GM21528 (cell line): ENCODE results near the gene TSNAX.
A peak's percentile ranks its signal among the peaks of the same experiment; 100 is the strongest.
"Not testable (repeated sequence)": the region's sequence is repeated elsewhere in the genome, so short reads cannot be mapped to it uniquely, and the experiment has no call there.

Experiments
- ATAC-seq: cut with Tn5 transposase; IDR thresholded peaks from one replicate; pipeline ENCODE4 v1.9.1; 2021; ENCODE audit warnings: mild to moderate bottlenecking, moderate library complexity; ENCODE audit not compliant: unreplicated experiment, low FRiP score

Gene TSNAX, protein sequence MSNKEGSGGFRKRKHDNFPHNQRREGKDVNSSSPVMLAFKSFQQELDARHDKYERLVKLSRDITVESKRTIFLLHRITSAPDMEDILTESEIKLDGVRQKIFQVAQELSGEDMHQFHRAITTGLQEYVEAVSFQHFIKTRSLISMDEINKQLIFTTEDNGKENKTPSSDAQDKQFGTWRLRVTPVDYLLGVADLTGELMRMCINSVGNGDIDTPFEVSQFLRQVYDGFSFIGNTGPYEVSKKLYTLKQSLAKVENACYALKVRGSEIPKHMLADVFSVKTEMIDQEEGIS

DNA sequence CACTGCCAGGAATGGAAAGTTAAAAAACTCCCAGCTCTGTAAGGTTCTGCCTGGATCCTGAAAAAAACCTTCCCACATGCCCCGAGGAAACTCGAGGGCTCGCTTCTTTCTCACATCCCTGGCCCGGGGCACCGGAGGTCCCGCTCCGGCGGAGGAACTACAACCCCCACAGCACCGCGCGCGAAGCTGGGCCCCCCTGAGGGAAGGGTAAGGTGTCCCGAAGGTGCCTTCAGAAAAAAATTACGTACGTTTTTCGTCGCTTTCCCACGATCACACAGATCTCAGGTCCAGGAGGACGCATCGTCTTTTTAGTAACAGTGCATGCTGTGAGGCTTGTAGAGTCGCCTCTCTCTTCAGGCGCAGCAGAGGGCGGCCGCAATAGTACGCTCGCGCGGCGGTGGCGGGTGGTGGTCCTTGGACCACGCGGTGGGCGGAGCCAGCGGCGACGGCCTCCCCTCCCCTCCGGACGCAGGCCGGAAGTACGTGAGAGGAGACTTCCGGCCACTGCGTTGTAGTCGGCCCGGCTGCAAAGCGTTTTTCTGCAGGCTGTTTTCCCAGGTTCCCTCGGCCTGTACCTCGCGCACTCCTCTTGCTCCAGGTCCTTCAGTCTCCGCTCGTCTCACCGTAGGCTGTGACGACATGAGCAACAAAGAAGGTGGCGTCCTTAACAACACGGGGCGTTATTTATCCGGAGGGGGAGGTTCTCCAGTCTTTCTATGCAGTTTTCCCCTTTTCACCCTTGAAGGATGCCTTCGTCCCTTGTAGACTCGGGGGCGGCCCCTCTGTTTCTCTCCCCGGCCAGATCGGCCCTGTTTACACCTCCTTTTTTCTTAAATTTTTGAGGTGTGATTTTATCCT, at the start of gene TSNAX:
Gene TSNAX, plus strand, starts transcription at position 498 of the 858 bp plus-strand sequence. Its CDS starts 142 bp downstream, at position 640.
- ATAC-seq: peak; percentile 96

DNA sequence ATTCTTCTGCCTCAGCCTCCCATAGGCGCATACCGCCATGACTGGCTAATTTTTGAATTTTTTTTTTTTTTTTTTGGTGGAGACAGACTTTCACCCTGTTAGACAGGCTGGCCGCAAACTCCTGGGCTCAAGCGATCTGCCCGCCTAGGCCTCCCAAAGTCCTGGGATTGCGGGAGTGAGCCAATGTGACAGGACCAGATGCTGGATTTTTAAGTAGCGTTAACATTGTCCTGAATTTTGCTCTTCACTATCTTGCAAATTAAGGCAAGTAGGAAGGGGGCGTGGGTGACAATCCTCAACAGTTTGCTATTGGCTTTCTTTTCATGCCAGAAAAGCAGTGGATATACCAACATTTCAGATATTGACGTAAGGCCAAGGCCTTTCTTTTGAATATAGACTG, 49.7 kb upstream of the TSNAX start:
- no peak for ATAC-seq

DNA sequence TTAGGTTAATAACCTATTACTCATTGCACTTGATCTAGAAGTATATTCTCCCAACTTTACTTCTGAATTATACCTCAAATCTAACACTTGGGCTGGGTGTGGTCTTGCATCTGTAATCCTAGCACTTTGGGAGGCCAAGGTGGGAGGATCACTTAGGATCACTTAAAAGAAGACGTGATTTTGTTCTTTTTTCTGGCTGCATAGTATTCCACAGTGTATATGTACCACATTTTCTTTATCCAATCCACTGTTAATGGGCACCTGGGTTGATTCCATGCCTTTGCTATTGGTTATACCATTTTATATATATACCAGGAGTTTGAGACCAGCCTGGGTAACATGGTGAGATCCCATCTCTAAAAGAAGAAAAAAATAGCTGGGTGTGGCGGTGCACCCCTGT, 48.5 kb upstream of the TSNAX start:
- no peak for ATAC-seq

DNA sequence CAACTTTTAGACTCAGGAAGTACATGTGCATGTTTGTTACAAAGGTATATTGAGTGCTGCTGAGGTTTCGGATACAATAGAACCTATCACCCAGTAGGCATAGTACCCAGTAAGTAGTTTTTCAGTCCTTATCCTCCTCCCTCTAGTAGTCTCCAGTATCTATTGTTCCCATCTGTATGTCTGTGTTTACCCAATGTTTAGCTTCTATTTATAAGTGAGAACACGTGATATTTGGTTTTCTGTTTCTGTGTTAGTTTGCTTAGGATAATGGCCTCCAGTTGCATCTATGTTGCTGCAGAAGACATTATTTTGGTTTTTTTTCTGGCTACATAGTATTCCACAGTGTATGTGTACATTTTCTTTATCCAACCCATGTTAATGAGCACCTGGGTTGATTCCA, 47.2 kb upstream of the TSNAX start:
- no peak for ATAC-seq

DNA sequence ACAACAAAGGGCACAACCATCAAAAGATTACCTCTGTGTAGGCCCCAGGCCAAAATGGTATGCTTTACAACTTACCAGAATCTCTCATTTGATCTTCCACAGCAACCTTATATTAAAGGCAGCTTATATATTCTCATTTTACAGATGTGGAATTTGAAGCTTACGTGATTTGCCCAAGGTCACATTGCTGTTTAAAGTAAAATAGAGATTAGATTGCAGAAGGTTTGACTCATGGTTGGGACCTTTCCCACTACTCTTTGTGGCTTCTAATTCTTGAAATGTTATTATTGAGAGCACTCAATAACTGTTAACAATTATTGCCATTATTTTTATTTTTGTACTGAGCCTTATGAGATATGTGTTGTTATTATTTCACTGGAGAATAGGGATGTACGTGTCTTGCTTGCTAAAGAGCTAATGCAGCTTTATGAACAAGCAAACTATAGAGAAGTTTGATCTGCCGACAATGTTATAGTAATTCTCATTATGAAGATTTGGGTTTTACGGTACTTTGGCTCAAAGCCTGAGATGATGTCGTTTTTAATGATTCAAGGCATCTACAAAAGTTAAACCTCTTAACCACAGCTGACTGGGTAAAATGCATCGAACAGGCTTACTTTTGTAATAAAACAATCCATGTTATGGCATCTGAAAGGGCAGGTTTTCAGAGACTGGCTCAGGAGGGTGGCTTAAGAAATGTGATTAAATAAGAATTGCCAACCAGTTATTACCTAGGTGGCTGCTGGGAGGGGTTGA, 43.3 kb upstream of the TSNAX start:
- no peak for ATAC-seq

DNA sequence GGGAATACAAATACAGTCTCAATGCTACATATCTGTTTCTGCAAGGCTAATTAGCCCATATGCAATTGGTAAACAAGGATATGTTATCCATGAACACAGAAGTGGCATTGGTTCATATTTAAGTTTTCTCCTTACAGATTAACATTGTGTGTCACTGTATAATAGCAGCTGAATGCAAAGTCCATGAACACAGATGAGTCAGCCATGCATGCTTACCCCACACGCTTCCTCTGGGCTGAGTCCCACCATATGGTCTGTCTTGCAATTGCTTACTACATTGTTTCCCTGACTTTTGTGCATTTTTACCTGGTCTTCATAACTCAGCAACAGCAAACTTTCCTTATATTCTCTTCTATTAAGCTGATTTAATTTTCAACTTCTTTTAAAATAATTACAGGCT, 41.5 kb upstream of the TSNAX start:
- no peak for ATAC-seq

DNA sequence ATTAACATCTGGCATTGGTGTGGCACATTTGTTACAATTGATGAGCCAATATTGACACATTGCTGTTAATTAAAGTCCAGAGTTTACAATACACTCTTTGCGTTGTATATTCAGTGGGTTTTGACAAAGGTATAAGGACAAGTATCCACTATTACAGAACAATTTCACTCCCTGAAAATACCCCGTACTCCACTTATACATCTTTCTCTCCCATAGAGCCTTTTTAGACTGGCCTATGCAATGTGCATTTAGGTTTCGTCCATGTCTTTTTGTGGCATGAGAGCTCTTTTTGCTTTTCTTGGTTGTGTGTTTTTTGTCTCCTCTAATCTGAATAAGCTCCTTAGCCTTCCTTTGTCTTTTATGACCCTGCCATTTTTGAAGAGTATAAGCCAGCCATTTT, 40.6 kb upstream of the TSNAX start:
- no peak for ATAC-seq

DNA sequence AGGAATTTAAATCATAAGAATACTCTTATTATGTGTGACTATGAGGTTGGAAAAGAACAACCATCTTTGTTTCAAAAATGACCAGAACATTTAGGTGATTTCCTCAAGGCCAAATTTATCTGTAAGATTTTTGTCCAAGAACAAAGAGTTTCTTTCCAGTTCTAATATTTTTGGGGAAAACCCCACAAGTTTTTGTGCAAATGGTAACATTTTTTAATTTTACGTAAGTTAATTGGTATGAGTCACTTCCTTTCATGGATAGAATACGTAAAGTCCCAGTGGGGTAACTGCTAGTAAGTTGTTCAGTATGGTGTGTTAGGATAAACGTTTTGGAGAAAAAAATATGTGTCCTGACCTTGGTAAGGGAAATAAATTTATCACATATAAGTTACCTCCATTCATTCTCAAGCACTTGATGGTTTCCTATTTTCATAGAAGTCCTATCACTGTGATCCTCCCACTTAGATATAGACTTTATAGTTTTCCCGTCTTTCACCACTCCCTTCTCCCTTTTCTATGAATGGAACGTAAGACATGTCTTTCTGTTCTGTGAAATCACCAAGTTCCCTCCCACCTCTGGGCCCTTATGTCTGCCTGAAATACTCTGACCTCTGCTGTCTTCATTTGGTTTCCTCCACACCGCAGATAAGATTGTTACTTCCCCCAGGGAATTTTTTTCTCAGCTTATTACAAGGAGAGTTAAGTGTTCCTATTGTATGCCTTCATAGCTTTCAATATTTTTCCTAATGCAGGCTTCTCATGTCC, 34.9 kb upstream of the TSNAX start:
- ATAC-seq: no peak

DNA sequence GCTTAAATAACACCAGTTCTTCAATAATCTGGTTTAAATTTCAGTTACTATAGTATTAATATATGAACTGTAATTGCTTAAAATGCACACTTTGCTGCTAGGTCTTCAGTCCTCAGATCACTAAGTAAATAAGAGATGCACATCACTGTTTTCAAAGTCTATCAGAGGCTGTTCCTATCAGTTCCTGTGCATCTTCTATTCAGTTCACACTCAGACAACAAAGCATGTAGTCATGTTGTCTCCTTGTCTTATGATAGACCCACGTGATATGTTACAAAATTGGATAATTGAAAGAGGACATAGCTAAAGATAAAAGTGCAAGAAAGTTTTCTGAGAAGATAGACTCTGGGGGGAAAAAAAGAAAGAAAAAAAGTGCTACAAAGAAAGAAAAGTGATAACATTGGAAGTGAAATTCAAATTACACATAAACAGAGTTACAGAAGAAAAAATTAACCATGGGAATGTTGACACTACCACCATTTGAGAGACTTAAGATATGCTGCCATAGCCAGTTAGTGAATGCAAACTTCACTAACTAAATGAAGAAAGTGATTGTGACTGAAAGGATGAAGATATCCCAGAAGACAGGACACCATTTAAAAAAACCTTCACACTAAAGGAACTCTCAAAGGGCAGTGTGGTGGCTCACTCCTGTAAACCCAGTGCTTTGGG, 33.9 kb upstream of the TSNAX start:
- ATAC-seq: no peak

DNA sequence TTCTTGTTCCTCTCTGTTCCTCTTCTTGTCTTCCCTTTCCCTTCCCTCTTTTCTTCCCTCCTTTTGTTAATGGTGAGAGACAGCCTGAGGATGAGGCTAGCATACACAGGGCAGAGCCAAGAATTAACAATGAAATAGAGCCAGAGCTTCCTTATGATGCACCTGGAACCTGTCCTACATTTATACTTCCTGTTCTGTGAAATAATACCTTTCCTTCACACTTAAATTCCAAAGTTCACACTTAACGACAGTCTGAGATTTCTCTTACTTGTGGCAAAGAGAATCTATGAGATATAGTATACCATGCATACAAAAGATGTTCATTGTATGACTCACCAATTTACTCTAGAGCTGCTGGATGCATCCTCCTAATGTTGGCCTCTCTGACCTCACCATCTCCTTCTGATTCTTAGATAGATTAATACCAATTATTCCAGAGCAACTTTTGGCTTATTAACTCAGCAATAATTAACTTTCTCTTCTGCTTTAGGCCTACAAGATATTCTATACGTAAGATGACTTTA, 30.8 kb upstream of the TSNAX start:
- ATAC-seq: no peak

DNA sequence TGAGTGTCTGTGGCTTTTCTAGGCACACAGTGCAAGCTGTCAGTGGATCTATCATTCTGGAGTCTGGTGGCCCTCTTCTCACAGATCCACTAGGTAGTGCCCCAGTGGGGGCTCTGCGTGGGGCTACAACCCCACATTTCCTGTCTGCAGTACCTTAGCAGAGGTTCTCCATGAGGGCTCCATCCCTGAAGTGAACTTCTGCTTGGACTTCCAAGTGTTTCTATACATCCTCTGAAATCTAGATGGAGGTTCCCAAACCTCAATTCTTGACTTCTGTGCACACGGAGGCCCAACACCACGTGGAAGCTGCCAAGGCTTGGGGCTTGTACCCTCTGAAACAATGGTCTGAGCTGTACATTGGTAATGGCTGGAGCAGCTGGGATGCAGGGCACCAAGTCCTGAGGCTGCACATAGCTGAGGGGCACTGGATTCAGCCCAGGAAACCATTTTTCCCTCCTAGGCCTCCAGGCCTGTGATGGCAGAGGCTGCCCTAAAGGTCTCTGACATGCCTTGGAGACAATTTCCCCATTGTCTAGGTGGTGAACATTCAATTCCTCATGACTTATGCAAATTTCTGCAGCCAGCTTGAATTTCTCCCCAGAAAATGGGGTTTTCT, 29.2 kb upstream of the TSNAX start:
- no peak for ATAC-seq

DNA sequence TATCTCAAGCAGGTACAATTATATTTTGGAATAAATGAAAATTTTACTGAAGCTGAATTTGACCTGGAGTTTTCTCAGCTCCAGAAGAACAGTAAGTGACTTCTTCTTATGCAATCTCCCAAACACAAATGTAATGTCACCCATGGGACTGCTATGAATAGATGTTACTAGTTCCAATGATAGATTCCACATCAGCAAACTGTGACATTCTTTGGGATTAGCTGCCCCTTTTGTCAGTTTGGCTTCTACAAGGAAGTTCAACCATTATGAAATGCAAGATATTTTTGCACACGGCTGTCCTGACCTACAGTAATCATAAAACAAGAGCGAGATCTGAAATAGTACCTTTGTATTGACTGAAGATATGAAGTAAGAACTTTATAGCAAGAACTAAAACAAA, 27.8 kb upstream of the TSNAX start:
- no peak for ATAC-seq

DNA sequence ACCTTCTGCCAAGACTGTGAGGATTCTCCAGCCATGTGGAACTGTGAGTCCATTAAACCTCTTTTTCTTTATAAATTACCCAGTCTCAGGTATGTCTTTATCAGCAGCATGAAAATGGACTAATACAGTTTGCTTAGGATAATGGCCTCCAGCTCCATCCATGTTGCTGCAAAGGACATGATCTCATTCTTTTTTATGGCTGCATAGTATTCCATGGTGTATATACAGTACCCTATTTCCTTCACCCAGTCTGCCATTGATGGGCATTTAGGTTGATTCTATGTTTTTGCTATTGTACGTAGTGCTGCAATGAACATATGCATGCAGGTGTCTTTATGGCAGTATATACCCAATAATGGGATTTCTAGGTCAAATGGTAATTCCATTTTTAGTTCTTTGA, 25.3 kb upstream of the TSNAX start:
- not testable (repeated sequence) for ATAC-seq

DNA sequence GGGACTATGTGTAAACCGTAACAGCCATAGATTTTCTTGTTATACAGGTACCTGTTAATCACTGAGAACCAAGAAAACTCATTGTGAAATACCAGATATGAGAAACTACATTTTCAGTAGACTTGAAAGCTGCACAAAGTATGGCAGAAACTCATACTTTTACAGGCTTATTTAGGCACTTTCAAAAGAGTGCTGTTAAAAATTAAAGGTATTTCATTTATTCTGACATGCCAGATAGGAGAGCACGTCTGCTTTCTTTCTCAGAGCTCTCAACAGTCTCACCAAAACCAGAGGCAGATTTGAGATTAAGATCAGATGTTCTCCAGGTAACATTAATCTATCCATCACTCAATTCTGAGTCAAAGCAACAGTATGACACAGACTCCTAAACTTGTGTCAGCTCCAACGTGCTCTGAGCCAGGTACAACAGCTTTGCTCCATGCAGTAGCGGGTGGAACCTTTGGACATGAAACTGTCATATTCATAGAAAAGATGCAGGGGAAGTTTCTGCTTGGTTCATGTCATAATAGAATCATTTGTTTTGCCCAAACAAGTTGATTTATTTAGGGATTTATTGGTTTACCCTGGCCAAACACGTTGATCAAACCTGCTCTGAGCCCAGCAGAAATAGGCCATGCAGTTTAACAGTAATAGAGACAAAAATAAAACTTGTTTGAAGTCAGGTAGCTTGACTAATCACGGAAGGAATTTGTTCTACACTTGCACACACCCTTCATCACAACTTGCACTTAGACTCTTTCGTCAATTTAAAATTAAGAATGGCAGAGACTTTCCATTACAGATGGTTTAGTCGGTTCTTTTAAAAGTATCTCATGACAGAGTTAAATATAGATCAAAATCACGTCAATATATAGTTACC, 20.8 kb upstream of the TSNAX start:
- ATAC-seq: peak; percentile 74

DNA sequence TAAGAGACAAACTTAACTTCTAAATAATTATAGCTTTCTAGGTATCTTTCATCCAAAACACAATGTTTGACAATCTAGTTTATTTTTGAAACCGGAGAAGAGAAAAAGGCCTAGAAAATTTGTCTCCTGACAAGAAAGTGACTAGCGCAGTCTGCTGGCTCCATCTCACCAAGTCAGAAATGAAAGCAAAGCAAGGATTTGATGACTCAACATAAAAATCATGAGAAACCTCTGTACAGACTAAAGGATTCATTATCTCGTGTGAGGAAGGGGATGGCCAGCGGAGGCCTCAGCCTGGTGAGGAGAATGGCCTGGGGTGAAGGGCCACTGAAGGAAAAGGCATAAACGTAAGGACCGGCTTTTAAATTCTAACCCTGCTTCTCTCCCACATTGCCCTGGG, 20.0 kb upstream of the TSNAX start:
- no peak for ATAC-seq

DNA sequence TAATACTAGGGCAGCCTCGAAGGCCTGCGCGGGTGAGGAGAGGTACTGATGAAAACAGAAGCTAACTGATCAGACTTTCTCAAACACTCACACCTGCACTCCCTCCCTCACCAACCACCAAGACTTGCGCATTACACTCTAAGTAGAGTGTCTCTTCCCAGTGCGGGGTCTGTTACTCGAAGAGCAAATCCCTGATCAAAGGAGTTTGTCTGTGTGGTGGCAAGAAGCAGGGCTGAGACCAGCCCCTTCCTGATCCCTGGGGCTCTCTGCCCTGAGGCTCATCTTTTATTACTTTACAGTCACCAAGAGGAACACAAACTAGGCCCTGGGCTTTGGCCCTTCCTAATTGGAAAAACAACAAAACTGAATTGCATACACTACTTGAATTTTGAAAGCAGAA, 19.5 kb upstream of the TSNAX start:
- ATAC-seq: no peak

DNA sequence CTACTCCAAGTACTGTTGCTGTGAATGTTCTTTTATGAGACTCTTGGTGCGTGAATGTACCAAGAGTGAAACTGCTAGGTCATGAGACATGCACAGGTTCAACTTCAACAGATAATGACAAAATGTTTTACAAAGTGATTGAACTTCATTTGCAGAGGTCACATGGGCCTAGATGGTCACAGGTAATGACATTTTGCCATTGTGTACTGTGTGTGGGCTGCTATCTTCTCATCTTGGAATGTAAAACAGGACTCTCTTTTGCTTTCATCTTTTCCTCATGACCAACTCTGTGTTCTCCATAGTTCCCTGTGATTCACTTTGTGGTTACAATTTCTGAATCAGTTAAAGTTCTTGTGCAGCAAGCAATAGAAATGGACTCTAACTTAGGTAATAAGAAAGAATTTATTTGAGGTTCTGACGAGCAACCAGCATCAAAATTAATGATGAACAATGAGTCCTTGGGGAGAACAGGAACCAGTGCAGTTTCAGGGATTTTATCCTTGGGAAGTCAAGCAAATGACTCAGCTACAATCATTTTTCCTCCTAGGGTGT, 16.2 kb upstream of the TSNAX start:
- no peak for ATAC-seq

DNA sequence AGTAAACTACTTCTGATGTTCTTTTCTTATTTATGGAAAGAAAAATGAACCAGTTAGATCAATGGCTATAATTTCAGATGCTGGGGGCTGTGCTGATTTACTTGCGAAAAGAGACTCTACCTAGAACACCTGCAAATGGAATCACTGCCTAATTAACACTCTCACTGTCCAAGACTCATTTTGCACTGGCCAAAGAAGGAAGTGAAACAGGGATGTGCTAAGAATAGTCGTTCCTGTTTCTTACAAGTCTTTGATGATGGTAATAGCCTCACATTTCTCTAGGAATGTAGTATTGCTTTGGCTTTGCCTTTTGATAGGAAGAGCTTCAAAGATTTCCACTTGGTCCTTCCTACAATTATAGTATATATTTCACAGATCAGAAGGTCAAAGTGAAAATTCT, 12.7 kb upstream of the TSNAX start:
- no peak for ATAC-seq
